ENCODE measurements around the gene KLHL4.
"Not testable (repeated sequence)": the region's sequence is repeated elsewhere in the genome, so short reads cannot be mapped to it uniquely, and the experiment has no call there.

KLHL4 gene

GRCh38 chrX:87663421-87663820 is 145.8 kb downstream of the KLHL4 start:
- DNase-seq (ENCODE audit: low read depth in 2 of 3, low spot score in 2 of 3) = no peak

- DNase-seq (ENCODE audit: low read depth in 2 of 3, low spot score in 2 of 3) = no peak
Observed at GRCh38 chrX:87664381-87664780, 146.8 kb downstream of the KLHL4 start.

GRCh38 chrX:87679849-87680248 is 162.2 kb downstream of the KLHL4 start:
- no peak for DNase-seq (ENCODE audit: low read depth in 2 of 3, low spot score in 2 of 3)

GRCh38 chrX:87687703-87688102 is 170.1 kb downstream of the KLHL4 start:
- no peak for DNase-seq (ENCODE audit: low read depth in 2 of 3, low spot score in 2 of 3)

- DNase-seq (ENCODE audit: low read depth in 2 of 3, low spot score in 2 of 3) = not testable (repeated sequence)
Observed at GRCh38 chrX:87688113-87688748, 170.6 kb downstream of the KLHL4 start.

GRCh38 chrX:87689218-87689617 is 171.6 kb downstream of the KLHL4 start:
- DNase-seq (ENCODE audit: low read depth in 2 of 3, low spot score in 2 of 3) = not testable (repeated sequence)

- DNase-seq (ENCODE audit: low read depth in 2 of 3, low spot score in 2 of 3) = no peak
Observed at GRCh38 chrX:87693204-87693603, 175.6 kb downstream of the KLHL4 start.

- no peak for DNase-seq (ENCODE audit: low read depth in 2 of 3, low spot score in 2 of 3)
Observed at GRCh38 chrX:87697409-87697808, 179.8 kb downstream of the KLHL4 start.

GRCh38 chrX:87702795-87703194 is 185.2 kb downstream of the KLHL4 start:
- DNase-seq (ENCODE audit: low read depth in 2 of 3, low spot score in 2 of 3) = no peak

- DNase-seq (ENCODE audit: low read depth in 2 of 3, low spot score in 2 of 3) = not testable (repeated sequence)
Observed at GRCh38 chrX:87703469-87703868, 185.9 kb downstream of the KLHL4 start.

GRCh38 chrX:87706134-87706533 is 188.5 kb downstream of the KLHL4 start:
- no peak for DNase-seq (ENCODE audit: low read depth in 2 of 3, low spot score in 2 of 3)

- DNase-seq (ENCODE audit: low read depth in 2 of 3, low spot score in 2 of 3) = no peak
Observed at GRCh38 chrX:87710580-87710979, 193.0 kb downstream of the KLHL4 start.

Data from activated CD8-positive, alpha-beta memory T cell treated with anti-CD3 and anti-CD28 coated beads for 48 hours (primary cell).